ENCODE measurements around the gene SORL1-AS1.

- TF ChIP-seq CTCF (IDR thresholded peaks at IDR 0.05) = no peak
- TF ChIP-seq POLR2A (IDR thresholded peaks at IDR 0.05) = no peak
These were observed 17.1 kb upstream of the SORL1-AS1 start for GRCh38 chr11:121469910-121470309.
